GM18909 (cell line): ENCODE measurements around the gene IFI35.
"Not testable (repeated sequence)": the region's sequence is repeated elsewhere in the genome, so short reads cannot be mapped to it uniquely, and the experiment has no call there.

Experiments
- ATAC-seq: cut with Tn5 transposase; IDR thresholded peaks from one replicate; pipeline ENCODE4 v1.9.1; 2021; ENCODE audit warnings: mild to moderate bottlenecking; ENCODE audit not compliant: unreplicated experiment, poor library complexity

Gene IFI35

DNA sequence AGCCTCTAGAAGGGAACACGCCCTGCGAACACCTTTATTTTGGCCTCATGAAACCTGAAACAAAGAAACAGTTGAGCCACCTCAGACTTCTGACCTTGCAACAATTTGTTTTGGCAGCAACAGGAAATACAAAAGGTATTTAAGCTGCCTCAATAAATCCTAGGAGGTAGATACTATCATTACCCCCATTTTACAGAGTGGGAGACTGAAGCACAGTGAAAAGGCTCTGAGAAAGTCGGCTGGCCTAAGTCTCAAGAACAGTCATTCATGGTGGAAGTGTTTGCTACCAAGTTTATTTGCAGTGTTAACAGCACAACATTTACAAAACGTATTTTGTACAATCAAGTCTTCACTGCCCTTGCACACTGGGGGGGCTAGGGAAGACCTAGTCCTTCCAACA is 37.4 kb downstream of the IFI35 start:
- ATAC-seq, result no peak

DNA sequence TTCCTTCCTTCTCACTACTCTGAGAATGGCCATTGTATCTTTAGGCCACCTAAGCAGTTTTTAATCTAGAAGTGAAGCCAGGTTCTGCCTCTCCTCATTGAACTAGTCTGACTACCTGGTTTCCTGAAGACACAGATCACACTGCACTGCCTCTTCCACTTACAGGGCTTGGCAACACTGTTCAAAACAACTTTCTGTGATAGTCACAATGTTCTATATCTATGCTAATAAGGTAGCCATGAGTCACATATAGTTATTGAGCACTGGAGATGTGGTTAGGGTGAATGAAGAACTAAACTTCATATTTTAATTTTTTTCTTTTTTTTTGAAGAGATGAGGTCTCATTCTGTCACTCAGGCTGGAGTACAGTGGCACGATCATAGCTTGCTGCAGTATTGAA is 45.4 kb downstream of the IFI35 start:
- ATAC-seq, result no peak

DNA sequence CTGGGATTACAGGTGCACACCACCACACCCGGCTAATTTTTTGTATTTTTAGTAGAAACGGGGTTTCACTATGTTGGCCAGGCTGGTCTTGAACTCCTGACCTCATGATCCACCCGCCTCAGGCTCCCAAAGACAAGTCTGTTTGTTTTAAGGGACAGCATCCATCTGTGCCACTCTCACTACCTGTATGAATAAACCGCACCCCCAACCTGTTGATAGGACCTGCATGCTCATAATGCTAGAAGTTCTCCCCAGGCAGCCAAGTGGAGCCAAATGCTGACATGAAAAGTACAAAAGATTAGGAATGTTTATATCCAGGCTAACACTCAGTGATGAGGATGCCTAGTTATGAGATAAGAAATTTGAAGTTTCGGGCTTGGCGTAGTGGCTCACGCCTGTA is 46.4 kb downstream of the IFI35 start:
- ATAC-seq, result not testable (repeated sequence)

- ATAC-seq, result no peak
Measured at GRCh38 chr17:43056051-43056450, 49.5 kb downstream of the IFI35 start.

DNA sequence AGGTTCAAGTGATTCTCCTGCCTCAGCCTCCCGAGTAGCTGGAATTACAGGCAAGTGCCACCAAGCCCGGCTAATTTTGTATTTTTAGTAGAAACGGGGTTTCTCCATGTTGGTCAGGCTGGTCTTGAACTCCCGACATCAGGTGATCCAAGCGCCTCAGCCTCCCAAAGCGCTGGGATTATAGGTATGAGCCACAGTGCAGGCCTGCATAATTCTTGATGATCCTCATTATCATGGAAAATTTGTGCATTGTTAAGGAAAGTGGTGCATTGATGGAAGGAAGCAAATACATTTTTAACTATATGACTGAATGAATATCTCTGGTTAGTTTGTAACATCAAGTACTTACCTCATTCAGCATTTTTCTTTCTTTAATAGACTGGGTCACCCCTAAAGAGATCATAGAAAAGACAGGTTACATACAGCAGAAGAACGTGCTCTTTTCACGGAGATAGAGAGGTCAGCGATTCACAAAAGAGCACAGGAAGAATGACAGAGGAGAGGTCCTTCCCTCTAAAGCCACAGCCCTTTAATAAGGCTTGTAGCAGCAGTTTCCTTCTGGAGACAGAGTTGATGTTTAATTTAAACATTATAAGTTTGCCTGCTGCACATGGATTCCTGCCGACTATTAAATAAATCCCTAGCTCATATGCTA is 56.5 kb downstream of the IFI35 start:
- ATAC-seq, result no peak
